Memory B cell (primary cell): ENCODE data around the gene PCNX3.
A peak's percentile ranks its signal among the peaks of the same experiment; 100 is the strongest.

ENCODE experiments used
- ATAC-seq: fragments of 150-1000 bp; cut with Tn5 transposase; 2 replicates; pipeline ENCODE4 v1.10.0; 2021; ENCODE audit warnings: low read depth, mild to moderate bottlenecking, moderate library complexity
- DNase-seq, 2 donors: peaks; one replicate each; pipeline ENCODE4 v3.0.0; 2022; ENCODE audit warnings: low spot score in 2 of 2
- H3K27ac Mint-ChIP-seq: one replicate; pipeline ENCODE4 v1.8.0; 2022; ENCODE audit warnings: mild to moderate bottlenecking, moderate library complexity, mixed read lengths
- H3K27me3 Mint-ChIP-seq: one replicate; pipeline ENCODE4 v1.8.0; 2022; ENCODE audit warnings: mixed read lengths
- H3K36me3 Mint-ChIP-seq: one replicate; pipeline ENCODE4 v1.8.0; 2022; ENCODE audit warnings: mild to moderate bottlenecking, mixed read lengths
- H3K4me1 Mint-ChIP-seq: one replicate; pipeline ENCODE4 v1.8.0; 2022; ENCODE audit warnings: mixed read lengths
- H3K4me3 Mint-ChIP-seq: one replicate; pipeline ENCODE4 v1.8.0; 2022; ENCODE audit warnings: mild to moderate bottlenecking, moderate library complexity, mixed read lengths
- H3K9me3 Mint-ChIP-seq: one replicate; pipeline ENCODE4 v1.8.0; 2022; ENCODE audit warnings: mixed read lengths

Gene PCNX3

DNA sequence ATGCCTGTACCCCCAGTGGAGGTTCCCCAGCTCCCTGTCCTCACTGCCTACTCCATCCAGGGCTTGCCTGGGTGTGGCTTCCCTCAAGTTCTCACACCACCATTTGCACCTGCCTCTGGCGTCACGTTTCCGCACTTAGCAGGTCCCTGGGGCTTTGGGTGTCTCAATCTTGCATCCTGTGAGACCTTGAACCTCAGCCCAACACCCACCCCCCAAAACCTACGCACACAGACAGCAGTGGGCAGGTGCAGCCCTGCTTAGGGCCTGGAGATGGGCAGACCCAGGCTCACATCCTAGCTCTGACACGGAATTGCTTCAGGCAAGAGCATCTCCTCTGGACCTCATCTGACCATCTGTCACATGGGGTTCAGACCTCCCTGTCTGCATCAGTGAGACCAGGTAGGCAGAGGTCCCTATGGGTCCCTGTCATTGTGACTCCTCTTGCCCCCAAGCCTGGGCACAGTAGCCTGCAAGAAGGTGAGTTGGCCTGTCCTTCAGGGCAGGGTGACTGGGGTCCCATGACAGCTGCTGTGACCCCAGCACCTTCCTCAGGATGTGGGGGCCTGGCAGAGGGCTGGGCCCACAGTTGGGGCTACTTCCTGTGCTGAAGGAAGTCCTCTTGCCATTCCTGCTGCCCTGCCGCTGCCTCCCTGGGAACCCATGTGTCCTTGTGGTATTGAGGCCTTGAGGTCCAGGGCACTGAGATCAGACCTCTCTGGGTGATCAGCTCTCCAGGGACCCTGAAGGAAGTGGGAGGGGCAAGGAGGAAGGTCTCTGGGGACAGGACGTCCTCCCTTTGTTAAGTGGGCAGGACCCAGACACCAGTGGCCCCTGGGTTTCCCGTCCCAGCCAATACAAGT lies 24.3 kb downstream of the PCNX3 start:
- Mint-ChIP-seq H3K27me3 (no peaks in the 10 kb centered on the region), H3K27ac (peak overlapping the region; percentile 97), H3K4me1 (peaks cover 33% of the 10 kb centered on the region), H3K36me3 (peaks cover 21% of the 10 kb centered on the region), H3K4me3 (peak overlapping the region; percentile 95), H3K9me3 (no peaks in the 10 kb centered on the region)
- DNase-seq (peak; percentile 82 to 95), ATAC-seq (peak; percentile 75)

DNA sequence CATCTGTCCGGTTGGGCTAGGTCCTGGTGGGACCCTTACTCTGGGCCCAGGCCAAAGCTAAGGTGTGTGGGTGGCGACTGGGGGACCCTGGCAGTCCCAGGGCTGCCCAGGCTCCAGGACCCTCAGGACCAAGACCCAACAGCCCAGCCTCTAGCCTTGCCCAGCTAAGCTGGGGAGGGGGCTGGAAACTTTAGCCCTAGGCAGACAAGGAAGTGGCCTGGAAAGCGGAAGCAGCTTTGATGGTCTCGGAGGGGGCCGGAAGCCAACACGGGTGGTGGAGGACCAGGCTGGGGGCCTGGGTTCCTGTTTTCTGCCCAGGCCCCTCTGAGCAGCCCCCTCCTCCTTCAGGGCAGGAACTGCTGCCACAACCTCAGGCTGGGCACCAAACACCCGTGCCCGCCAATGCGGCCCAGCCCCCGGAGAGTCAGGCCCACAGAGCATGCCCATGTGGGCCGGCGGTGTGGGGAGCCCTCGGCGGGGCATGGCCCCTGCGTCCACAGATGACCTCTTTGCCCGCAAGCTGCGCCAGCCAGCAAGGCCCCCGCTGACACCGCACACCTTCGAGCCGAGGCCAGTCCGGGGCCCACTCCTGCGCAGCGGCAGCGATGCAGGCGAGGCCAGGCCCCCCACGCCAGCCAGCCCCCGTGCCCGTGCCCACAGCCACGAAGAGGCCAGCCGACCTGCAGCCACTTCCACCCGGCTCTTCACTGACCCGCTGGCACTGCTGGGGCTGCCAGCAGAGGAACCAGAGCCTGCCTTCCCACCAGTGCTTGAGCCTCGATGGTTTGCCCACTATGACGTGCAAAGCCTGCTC lies 25.1 kb downstream of the PCNX3 start:
- peak; percentile 24 for ATAC-seq
- Mint-ChIP-seq H3K36me3 (peaks cover 21% of the 10 kb centered on the region), H3K27ac (peak overlapping the region; percentile 97)

DNA sequence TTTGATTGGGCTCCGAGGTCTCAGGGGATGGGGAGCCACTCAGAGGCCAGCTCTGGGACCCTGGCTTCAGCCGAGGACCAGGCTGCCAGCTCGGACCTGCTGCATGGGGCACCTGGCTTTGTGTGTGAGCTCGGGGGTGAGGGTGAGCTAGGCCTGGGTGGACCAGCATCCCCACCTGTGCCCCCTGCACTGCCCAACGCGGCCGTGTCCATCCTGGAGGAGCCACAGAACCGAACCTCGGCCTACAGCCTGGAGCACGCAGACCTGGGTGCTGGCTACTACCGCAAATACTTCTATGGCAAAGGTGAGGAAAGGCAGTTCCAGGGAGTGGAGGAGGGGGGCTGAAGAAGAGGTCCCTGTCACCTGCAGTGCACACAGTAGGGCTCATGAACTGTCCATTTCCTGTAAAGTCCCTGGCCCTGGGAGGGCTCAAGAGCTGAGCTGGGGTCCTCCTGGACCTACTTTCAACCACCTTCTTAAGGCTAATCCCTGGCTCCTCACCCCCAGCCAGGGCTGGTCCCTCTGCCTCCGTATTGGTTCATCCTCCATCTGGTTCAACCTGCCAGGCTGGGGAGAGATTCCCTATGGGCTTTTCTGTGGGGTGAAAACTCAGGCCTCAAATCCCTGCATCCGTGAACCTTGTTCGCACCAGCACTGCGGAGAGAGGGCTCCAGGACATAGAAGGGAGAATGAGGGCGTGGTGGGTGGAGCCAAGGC lies 25.9 kb downstream of the PCNX3 start:
- Mint-ChIP-seq H3K27ac (peak overlapping the region; percentile 97), H3K36me3 (peaks cover 24% of the 10 kb centered on the region), H3K4me3 (peak overlapping the region; percentile 95), H3K27me3 (no peaks in the 10 kb centered on the region), H3K9me3 (no peaks in the 10 kb centered on the region), H3K4me1 (peaks cover 38% of the 10 kb centered on the region)
- ATAC-seq (no peak), DNase-seq (no peak)

More for the DNA sequence above, 25.1 kb downstream of the PCNX3 start:
- Mint-ChIP-seq H3K9me3 (no peaks in the 10 kb centered on the region), H3K27me3 (no peaks in the 10 kb centered on the region), H3K4me3 (peak overlapping the region; percentile 95), H3K4me1 (peaks cover 38% of the 10 kb centered on the region)
- DNase-seq = peak; percentile 60 to 73

DNA sequence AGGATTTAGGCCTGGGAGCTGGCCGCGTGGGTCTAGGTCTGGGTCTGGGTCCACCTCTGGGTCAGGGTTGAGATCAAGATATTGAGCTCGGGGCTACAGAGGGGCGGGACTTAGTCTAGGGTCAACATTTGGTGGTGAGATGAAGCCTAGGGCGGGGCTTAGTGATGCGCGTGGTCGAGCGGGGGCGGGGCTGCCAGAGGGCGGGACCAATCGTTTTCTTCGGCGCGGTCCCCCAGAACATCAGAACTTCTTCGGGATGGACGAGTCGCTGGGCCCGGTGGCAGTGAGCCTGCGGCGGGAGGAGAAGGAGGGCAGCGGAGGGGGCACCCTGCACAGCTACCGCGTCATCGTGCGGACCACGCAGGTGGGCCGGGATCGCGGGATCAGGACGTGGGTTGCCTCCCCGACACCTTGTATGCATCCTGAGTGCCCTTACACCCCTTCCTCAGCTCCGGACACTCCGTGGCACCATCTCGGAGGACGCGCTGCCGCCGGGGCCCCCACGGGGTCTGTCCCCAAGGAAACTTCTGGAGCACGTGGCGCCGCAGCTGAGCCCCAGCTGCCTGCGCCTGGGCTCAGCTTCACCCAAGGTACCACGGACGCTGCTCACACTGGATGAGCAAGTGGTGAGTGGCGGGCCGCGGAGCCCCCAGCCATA lies 26.6 kb downstream of the PCNX3 start:
- Mint-ChIP-seq H3K27me3 (no peaks in the 10 kb centered on the region), H3K27ac (peak overlapping the region; percentile 97), H3K36me3 (peaks cover 24% of the 10 kb centered on the region), H3K4me1 (peaks cover 37% of the 10 kb centered on the region), H3K4me3 (peak overlapping the region; percentile 95), H3K9me3 (no peaks in the 10 kb centered on the region)
- DNase-seq (no peak), ATAC-seq (no peak)

DNA sequence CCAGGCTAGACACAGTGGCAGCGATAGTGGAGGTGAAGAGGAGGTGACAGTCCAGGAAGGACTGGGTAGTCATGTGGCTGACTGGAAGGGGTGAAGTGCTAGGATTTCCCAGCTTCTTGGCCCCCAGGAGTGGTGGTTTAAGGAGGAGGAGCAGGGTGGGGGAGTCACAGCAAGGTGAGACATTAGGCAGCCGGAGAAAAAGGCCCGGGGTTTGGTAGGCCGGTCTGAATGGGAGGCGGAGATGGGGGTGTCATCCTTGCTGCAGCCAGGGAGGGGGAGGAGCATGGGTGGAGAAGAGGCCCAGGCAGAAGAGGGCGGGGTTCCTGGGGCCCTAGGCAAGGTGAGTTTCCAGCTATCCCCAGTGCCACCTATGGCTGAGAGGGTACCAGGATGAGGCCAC lies 28.4 kb downstream of the PCNX3 start:
- peaks cover 30% of the 10 kb centered on the region for H3K4me1 Mint-ChIP-seq
- ATAC-seq = no peak
- no peak overlapping the region for H3K4me3 Mint-ChIP-seq

DNA sequence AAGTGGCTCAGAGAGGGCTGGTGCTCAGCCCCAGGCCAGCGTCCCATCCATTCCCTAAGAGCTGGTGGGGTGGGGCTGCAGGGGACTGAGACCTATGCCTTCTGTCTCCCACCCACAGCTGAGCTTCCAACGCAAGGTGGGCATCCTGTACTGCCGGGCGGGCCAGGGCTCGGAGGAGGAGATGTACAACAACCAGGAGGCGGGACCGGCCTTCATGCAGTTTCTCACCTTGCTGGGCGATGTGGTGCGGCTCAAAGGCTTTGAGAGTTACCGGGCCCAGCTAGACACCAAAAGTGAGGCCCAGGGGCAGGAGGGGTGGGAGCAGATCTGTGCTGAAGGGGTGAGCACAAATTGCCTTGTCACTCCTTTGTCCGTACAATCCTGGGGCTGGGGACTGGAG lies 29.3 kb downstream of the PCNX3 start:
- Mint-ChIP-seq H3K9me3 (no peaks in the 10 kb centered on the region), H3K4me1 (peaks cover 27% of the 10 kb centered on the region), H3K4me3 (no peak overlapping the region), H3K27me3 (no peaks in the 10 kb centered on the region), H3K36me3 (peaks cover 29% of the 10 kb centered on the region), H3K27ac (no peak overlapping the region)
- DNase-seq (no peak), ATAC-seq (no peak)

More for the DNA sequence above, 28.4 kb downstream of the PCNX3 start:
- Mint-ChIP-seq H3K27me3 (no peaks in the 10 kb centered on the region), H3K27ac (peak overlapping the region; percentile 79), H3K9me3 (no peaks in the 10 kb centered on the region), H3K36me3 (peaks cover 29% of the 10 kb centered on the region)
- no peak for DNase-seq

DNA sequence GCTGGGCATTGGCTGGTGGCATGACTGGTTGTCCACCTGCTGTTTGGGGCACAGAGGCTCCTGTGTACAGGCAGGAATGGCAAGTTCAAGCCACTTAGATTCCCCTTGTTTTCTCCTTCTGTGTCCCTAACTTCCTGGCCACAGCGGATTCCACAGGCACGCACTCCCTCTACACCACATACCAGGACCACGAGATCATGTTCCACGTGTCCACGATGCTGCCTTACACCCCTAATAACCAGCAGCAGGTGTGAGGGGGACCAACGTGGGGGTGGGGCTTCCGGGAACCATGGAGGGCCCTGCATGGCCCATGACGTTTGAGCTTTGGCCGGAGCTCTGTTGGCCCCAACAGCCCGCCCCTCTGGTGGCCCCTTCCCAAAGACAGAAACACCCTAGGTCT lies 30.1 kb downstream of the PCNX3 start:
- Mint-ChIP-seq H3K4me1 (peaks cover 32% of the 10 kb centered on the region), H3K9me3 (no peaks in the 10 kb centered on the region)

DNA sequence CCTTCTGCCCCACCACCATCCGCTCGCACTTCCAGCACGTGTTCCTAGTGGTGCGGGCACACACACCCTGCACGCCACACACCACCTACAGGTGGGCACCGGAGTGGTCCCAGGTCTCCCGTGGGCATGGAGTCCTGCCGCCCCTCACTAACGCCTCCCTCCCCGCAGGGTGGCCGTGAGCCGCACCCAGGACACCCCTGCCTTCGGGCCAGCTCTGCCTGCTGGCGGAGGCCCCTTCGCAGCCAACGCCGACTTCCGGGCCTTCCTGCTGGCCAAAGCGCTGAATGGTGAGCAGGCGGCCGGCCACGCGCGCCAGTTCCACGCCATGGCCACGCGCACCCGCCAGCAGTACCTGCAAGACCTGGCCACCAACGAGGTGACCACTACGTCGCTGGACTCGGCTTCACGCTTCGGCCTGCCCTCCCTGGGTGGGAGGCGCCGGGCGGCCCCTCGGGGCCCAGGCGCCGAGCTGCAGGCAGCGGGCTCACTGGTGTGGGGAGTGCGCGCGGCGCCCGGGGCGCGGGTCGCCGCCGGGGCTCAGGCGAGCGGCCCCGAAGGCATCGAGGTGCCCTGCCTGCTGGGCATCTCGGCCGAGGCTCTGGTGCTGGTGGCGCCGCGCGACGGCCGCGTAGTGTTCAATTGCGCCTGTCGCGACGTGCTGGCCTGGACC lies 30.8 kb downstream of the PCNX3 start:
- Mint-ChIP-seq H3K4me3 (no peak overlapping the region), H3K36me3 (peaks cover 24% of the 10 kb centered on the region), H3K27me3 (no peaks in the 10 kb centered on the region), H3K27ac (no peak overlapping the region), H3K9me3 (no peaks in the 10 kb centered on the region), H3K4me1 (peaks cover 32% of the 10 kb centered on the region)
- DNase-seq = no peak
- ATAC-seq = no peak

More for the DNA sequence above, 30.1 kb downstream of the PCNX3 start:
- DNase-seq = no peak
- no peak for ATAC-seq
- H3K4me3 Mint-ChIP-seq = no peak overlapping the region
- H3K27ac Mint-ChIP-seq = peak overlapping the region; percentile 78
- peaks cover 24% of the 10 kb centered on the region for H3K36me3 Mint-ChIP-seq
- no peaks in the 10 kb centered on the region for H3K27me3 Mint-ChIP-seq

DNA sequence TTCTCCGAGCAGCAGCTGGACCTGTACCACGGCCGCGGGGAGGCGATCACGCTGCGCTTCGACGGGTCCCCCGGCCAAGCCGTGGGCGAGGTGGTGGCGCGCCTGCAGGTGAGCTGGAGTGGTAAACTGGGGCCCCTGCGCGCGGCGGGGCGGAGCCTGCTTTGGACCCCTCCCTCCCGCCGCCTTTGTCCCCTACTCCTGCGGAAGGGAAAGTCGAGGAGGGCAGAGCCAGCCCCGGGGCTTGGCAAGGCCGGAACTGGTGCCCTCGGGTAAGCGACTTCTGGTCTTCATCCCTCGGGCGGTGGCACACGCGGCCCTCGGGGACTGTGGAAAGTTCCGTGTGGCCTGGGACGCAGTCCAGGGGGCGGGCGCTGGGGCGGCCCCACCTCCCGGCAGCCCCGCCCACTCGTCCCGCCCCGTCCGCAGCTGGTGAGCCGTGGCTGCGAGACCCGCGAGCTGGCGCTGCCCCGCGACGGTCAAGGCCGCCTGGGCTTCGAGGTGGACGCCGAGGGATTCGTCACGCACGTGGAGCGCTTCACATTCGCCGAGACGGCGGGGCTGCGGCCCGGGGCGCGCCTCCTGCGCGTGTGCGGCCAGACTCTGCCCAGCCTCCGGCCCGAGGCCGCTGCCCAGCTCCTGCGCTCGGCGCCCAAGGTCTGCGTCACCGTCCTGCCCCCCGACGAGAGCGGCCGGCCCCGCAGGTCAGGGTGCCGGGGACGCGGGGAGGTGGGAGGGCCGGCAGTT lies 31.6 kb downstream of the PCNX3 start:
- H3K27ac Mint-ChIP-seq = no peak overlapping the region
- H3K36me3 Mint-ChIP-seq = peaks cover 24% of the 10 kb centered on the region
- H3K9me3 Mint-ChIP-seq = no peaks in the 10 kb centered on the region
- H3K4me3 Mint-ChIP-seq = no peak overlapping the region
- DNase-seq (no peak), ATAC-seq (no peak)
- peaks cover 33% of the 10 kb centered on the region for H3K4me1 Mint-ChIP-seq
- no peaks in the 10 kb centered on the region for H3K27me3 Mint-ChIP-seq

DNA sequence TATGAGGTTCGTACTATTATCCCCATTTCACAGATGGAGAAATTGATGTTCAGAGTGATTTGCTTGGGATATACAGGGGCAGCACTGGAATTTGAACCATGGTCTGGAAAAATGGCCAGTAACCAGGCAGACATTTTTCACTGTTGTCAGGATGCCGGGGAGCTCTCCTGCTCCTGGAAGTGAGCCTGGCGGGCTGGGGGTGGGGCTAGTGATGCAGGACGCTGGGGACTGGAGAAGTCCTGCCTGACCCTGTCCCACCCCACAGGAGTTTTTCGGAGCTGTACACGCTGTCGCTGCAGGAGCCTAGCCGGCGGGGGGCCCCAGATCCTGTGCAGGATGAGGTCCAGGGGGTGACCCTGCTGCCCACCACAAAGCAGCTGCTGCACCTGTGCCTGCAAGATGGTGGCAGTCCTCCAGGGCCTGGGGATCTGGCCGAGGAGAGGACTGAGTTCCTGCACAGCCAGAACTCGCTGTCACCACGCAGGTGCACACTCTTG lies 33.5 kb downstream of the PCNX3 start:
- DNase-seq (no peak), ATAC-seq (no peak)
- peaks cover 34% of the 10 kb centered on the region for H3K4me1 Mint-ChIP-seq
- peaks cover 17% of the 10 kb centered on the region for H3K36me3 Mint-ChIP-seq
- H3K27me3 Mint-ChIP-seq = no peaks in the 10 kb centered on the region
- no peaks in the 10 kb centered on the region for H3K9me3 Mint-ChIP-seq
- H3K27ac Mint-ChIP-seq = no peak overlapping the region
- peak overlapping the region; percentile 14 for H3K4me3 Mint-ChIP-seq

DNA sequence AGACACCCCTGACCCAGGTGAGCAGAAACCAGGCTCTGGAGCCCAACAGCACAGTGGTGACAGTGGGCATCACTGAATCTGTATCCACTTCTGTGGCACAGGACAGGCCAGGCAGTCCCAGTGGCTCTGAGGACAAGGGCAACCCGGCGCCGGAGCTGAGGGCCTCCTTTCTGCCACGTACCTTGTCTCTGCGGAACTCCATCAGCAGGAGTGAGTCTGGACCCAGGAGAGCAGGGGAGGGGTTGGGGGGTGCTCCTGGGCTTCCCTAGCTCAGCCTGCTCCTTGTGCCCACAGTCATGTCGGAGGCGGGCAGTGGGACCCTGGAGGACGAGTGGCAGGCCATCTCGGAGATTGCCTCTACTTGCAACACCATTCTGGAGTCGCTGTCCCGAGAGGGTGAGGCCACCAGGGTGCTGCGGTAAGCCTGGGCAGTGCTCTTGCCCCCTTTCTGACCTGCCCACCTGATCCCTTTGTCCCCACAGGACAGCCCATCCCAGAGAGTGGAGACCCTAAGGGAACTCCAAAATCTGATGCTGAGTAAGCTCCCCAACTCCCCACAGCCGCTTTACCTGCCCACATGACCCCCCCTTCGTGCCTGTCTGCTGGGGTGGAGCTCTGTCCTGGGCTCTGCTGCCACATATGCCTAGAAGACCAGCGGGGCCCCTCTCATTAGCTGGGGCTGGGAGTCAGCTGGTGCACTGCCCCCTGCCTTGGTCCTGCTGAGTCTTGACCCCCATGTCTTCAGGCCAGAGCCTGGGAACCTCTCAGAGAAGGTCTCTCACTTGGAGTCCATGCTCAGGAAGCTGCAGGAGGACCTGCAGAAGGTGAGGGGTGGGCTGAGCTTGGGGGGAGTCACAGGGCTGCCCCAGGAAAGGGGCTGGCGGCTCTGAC lies 34.3 kb downstream of the PCNX3 start:
- peak overlapping the region; percentile 91 for H3K27ac Mint-ChIP-seq
- no peak for DNase-seq
- ATAC-seq = no peak
- peaks cover 36% of the 10 kb centered on the region for H3K4me1 Mint-ChIP-seq
- H3K4me3 Mint-ChIP-seq = no peak overlapping the region
- H3K36me3 Mint-ChIP-seq = peaks cover 13% of the 10 kb centered on the region
- H3K27me3 Mint-ChIP-seq = no peaks in the 10 kb centered on the region
- H3K9me3 Mint-ChIP-seq = no peaks in the 10 kb centered on the region
